ENCODE data around the gene SLC37A1. TPM values are rescaled to one million over a fixed set of nuclear protein-coding genes. Genes with fewer than 3 reads are reported as not detected.

Gene SLC37A1
- total and polyA plus RNA-seq, 2 of the 13 experiments (the other 11 are each of a cell fraction or from before 2014, with no cell fraction given): 0.22 to 0.40 TPM

- TF ChIP-seq ZNF362 (CRISPR knock-in tag; IDR thresholded peaks at IDR 0.05; ENCODE audit: borderline replicate concordance) (no peak), ZNF570 (CRISPR knock-in tag; IDR thresholded peaks at IDR 0.05; ENCODE audit: borderline replicate concordance) (no peak), ATM (IDR thresholded peaks at IDR 0.05; ENCODE audit: borderline replicate concordance) (no peak)
Measured at GRCh38 chr21:42598159-42598735, 84.6 kb downstream of the SLC37A1 start (continued).

- DNase-seq (ENCODE audit: low spot score): no peak
- ChIA-PET POLR2A (no interaction called here), CTCF (ENCODE audit: low intra/inter-chr PET ratio, low total read pairs) (no interaction called here)
- Histone ChIP-seq H3K4me3 (replicated peaks in 1 of 3; ENCODE audit: insufficient read depth in 1 of 3, low read depth in 2 of 3, low read length in 3 of 3) (no peak overlapping the region), H4K20me1 (ENCODE audit: insufficient read depth, low read length) (no peaks in the 10 kb centered on the region), H3K27me3 (ENCODE audit: control insufficient read depth in 1 of 2, insufficient read depth in 2 of 2, low read length in 2 of 2) (peaks cover 0 to 33% of the 10 kb centered on the region in 2 experiments; a peak in 3 of 5 replicates), H3K9me3 (ENCODE audit: low read length) (no peaks in the 10 kb centered on the region; the same call in 1 of the 2 replicates), H3K4me2 (ENCODE audit: low read depth, low read length) (no peak overlapping the region), H3K79me2 (ENCODE audit: insufficient read depth, low read length) (no peaks in the 10 kb centered on the region), H2AFZ (ENCODE audit: low read length) (no peak overlapping the region), H3K27ac (ENCODE audit: extremely low read length, insufficient read depth, low read length) (no peak overlapping the region), H3K4me1 (ENCODE audit: insufficient read depth, low read length) (no peaks in the 10 kb centered on the region), H3K9ac (ENCODE audit: insufficient read depth, low read depth, low read length) (no peak overlapping the region), H3K36me3 (replicated peaks in 1 of 2; ENCODE audit: control insufficient read depth in 1 of 2, insufficient read depth in 2 of 2, low read length in 2 of 2) (no peaks in the 10 kb centered on the region)
- ATAC-seq: no peak
- no peak for FAIRE-seq
- BruUV-seq (replicated peaks): no TSS peak
- intact Hi-C loops (cut with micrococcal nuclease; ENCODE audit: unreplicated experiment): no loop called here
- in situ Hi-C loops (cut with HindIII; ENCODE audit: extremely low pct_ligation_motif_present, low pct_unique_long_range_greater_than_20kb): no loop called here
- TF ChIP-seq NFYC (CRISPR knock-in tag; IDR thresholded peaks at IDR 0.05) (no peak), ZNF773 (CRISPR knock-in tag; IDR thresholded peaks at IDR 0.05; ENCODE audit: borderline replicate concordance) (no peak), TIGD3 (CRISPR knock-in tag; IDR thresholded peaks at IDR 0.05; ENCODE audit: borderline replicate concordance) (no peak), ZNF75D (CRISPR knock-in tag; IDR thresholded peaks at IDR 0.05; ENCODE audit: borderline replicate concordance) (no peak)
- TF ChIP-seq, protein P1, sequence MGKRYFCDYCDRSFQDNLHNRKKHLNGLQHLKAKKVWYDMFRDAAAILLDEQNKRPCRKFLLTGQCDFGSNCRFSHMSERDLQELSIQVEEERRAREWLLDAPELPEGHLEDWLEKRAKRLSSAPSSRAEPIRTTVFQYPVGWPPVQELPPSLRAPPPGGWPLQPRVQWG (CRISPR knock-in tag; IDR thresholded peaks at IDR 0.05; ENCODE audit: borderline replicate concordance, low read depth): no peak
- 66% methylated on average over 3 of the region's 4 CpGs for whole genome bisulfite sequencing (ENCODE audit: low lambda C conversion rate)
Measured at GRCh38 chr21:42599486-42599885, 85.8 kb downstream of the SLC37A1 start.

Measured in HepG2 (cell line).